ENCODE results near the gene NUDT14.

The NUDT14 gene

DNA sequence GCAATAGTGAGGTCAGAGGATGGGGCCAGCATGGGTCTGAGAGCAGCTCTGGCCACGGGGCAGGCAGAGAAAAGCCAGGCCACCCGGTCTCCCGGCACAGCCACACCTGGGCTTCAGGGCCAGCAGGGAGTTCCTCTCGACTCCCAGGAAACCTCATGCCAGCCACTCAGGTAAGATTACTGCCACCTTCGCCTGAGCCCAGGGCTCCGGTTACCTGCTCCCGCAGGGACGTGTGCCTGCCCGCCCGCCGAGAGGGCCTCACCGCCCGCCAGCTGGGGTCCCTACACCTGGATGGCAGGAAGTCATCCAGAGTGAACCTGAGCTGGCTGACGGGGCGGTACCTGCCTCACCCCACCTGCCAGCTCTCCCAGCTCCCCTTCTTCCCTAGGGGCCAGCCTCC lies 19.8 kb downstream of the NUDT14 start:
- Histone ChIP-seq H3K36me3 (ENCODE audit: insufficient read depth, low read length) (no peaks in the 10 kb centered on the region), H3K9ac (ENCODE audit: low read length) (no peak overlapping the region), H3K27me3 (ENCODE audit: control insufficient read depth in 1 of 2, insufficient read depth in 2 of 2, low read length in 2 of 2) (peaks cover 0 to 9% of the 10 kb centered on the region in 2 donors), H3K4me1 (ENCODE audit: insufficient read depth, low read length) (no peaks in the 10 kb centered on the region), H3K4me3 (ENCODE audit: low read depth in 1 of 2, low read length in 2 of 2) (no peak overlapping the region), H3K27ac (ENCODE audit: low read depth, low read length) (no peak overlapping the region), H3K9me3 (ENCODE audit: low read length) (no peaks in the 10 kb centered on the region)

DNA sequence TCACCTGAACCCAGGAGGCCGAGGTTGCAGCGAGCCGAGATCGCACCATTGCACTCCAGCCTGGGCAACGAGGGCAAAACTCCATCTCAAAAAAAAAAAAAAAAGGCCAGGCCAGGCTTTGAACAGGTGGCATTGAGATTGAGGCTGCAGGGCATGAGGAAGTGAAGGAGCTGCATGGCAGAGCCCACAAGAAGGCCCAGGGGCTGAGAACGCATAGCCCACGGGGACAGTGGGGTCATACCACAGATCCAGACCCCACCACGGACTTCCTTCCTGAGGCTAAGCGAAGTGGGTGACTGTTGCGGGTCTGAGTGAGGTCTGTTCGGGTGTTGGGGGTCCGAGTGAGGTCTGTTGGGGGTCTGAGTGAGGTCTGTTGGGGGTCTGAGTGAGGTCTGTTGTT lies 20.3 kb downstream of the NUDT14 start:
- Histone ChIP-seq H3K27ac (ENCODE audit: low read depth, low read length) (no peak overlapping the region), H3K4me1 (ENCODE audit: insufficient read depth, low read length) (no peaks in the 10 kb centered on the region), H3K27me3 (ENCODE audit: control insufficient read depth in 1 of 2, insufficient read depth in 2 of 2, low read length in 2 of 2) (peaks cover 0 to 3% of the 10 kb centered on the region in 2 donors), H3K9ac (ENCODE audit: low read length) (no peak overlapping the region), H3K4me3 (ENCODE audit: low read depth in 1 of 2, low read length in 2 of 2) (no peak overlapping the region), H3K9me3 (ENCODE audit: low read length) (no peaks in the 10 kb centered on the region), H3K36me3 (ENCODE audit: insufficient read depth, low read length) (no peaks in the 10 kb centered on the region)

GRCh38 chr14:105159344-105159743 lies 21.8 kb downstream of the NUDT14 start:
- Histone ChIP-seq H3K9ac (ENCODE audit: low read length) (no peak overlapping the region), H3K4me1 (ENCODE audit: insufficient read depth, low read length) (no peaks in the 10 kb centered on the region), H3K9me3 (ENCODE audit: low read length) (no peaks in the 10 kb centered on the region), H3K36me3 (ENCODE audit: insufficient read depth, low read length) (no peaks in the 10 kb centered on the region), H3K27ac (ENCODE audit: low read depth, low read length) (no peak overlapping the region), H3K4me3 (ENCODE audit: low read depth in 1 of 2, low read length in 2 of 2) (no peak overlapping the region), H3K27me3 (ENCODE audit: control insufficient read depth in 1 of 2, insufficient read depth in 2 of 2, low read length in 2 of 2) (no peaks in the 10 kb centered on the region)

GRCh38 chr14:105158794-105159193 lies 22.3 kb downstream of the NUDT14 start:
- H3K4me3 ChIP-seq (ENCODE audit: low read depth in 1 of 2, low read length in 2 of 2), result no peak overlapping the region
- no peaks in the 10 kb centered on the region for H3K4me1 ChIP-seq (ENCODE audit: insufficient read depth, low read length)
- H3K9me3 ChIP-seq (ENCODE audit: low read length), result no peaks in the 10 kb centered on the region
- no peak overlapping the region for H3K27ac ChIP-seq (ENCODE audit: low read depth, low read length)
- H3K9ac ChIP-seq (ENCODE audit: low read length), result no peak overlapping the region
- no peaks in the 10 kb centered on the region for H3K36me3 ChIP-seq (ENCODE audit: insufficient read depth, low read length)
- H3K27me3 ChIP-seq (ENCODE audit: control insufficient read depth in 1 of 2, insufficient read depth in 2 of 2, low read length in 2 of 2), result no peaks in the 10 kb centered on the region

GRCh38 chr14:105157872-105158271 lies 23.2 kb downstream of the NUDT14 start:
- Histone ChIP-seq H3K27me3 (ENCODE audit: control insufficient read depth in 1 of 2, insufficient read depth in 2 of 2, low read length in 2 of 2) (no peaks in the 10 kb centered on the region), H3K9ac (ENCODE audit: low read length) (no peak overlapping the region), H3K4me1 (ENCODE audit: insufficient read depth, low read length) (no peaks in the 10 kb centered on the region), H3K27ac (ENCODE audit: low read depth, low read length) (no peak overlapping the region), H3K36me3 (ENCODE audit: insufficient read depth, low read length) (no peaks in the 10 kb centered on the region), H3K4me3 (ENCODE audit: low read depth in 1 of 2, low read length in 2 of 2) (no peak overlapping the region), H3K9me3 (ENCODE audit: low read length) (no peaks in the 10 kb centered on the region)

DNA sequence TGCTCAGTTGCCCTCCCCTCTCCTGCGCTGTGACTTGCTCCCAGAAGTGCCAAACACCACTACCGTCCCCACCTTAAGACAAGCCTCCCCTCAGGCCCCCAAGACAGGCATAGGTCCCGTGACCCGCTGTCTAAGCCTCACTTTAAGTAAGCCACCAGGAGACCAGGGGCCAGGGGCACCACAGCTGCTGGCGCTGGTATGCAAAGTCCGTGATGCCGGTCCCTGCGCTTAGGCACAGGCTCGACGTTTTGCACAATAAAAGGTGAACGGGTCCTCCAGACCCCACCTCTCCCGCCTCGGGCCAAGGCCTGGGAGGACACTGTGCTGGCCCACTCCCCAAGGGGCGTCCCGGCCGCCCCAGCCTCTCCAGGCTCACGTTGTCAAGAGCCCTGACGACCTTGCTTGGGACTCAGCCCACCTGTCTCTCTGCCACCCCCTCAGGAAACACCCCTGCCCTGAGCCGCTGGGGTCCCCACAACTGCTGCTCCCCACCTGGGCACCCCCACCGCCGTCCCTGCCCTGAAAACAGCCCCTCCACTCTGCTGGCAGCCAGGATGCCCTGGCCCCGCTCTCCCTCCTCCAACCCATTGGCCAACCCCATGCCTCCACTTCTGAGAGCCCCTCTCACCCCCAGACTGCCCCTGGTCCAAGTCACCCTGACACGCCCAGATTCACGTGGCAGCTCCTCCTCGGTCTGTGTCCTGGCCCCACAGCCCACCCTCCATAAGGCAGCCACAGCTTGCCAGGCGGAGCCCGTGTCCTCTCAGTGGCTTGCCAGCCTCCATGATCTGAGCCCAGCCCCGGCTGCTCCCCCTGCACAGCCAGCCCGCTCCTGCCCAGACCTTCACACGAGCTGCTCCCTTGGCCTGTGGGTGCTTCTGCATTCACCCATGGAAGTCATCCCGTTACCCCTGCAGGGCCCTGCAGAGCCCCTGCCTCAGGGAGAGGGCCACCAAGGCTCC lies 24.4 kb downstream of the NUDT14 start:
- Histone ChIP-seq H3K4me1 (ENCODE audit: insufficient read depth, low read length) (no peaks in the 10 kb centered on the region), H3K9me3 (ENCODE audit: low read length) (no peaks in the 10 kb centered on the region), H3K4me3 (ENCODE audit: low read depth in 1 of 2, low read length in 2 of 2) (no peak overlapping the region), H3K27me3 (ENCODE audit: control insufficient read depth in 1 of 2, insufficient read depth in 2 of 2, low read length in 2 of 2) (no peaks in the 10 kb centered on the region), H3K9ac (ENCODE audit: low read length) (no peak overlapping the region), H3K36me3 (ENCODE audit: insufficient read depth, low read length) (no peaks in the 10 kb centered on the region), H3K27ac (ENCODE audit: low read depth, low read length) (no peak overlapping the region)

DNA sequence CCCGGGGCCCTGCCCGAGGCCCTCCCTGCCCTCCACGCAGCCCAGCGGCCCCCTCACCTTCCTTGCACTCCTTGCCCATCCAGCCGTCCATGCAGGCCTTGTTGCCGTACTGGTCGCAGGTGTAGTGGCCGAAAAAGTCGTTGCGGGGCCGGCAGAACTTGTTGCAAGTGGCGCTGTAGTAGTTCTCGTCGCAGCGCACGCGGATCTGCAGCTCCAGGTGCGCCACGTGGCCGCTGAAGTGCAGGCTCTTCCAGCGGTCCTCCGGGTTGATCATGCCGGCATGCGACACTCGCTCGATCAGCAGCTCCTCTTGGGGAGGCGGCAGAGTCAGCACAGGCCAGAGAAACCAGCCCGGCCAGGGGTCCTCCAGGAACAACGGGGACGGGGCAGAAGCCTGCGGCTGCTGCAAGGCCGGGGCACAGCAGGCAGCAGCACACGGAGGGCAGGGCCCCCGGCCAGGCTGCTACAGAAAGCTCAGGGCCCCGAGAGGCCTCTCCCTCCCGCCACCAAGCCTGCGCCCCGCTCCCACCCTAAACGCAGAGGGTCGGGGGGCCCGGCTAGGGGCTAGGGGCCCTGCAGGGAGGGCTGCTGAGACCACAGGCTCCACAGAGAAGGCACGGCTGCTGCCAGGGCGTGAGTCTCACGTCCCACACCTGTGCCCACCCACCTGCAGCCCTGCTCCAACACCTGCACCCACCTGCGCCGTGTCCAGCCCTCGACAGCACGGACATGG lies 25.3 kb downstream of the NUDT14 start:
- Histone ChIP-seq H3K27me3 (ENCODE audit: control insufficient read depth in 1 of 2, insufficient read depth in 2 of 2, low read length in 2 of 2) (no peaks in the 10 kb centered on the region), H3K4me3 (ENCODE audit: low read depth in 1 of 2, low read length in 2 of 2) (no peak overlapping the region), H3K9me3 (ENCODE audit: low read length) (no peaks in the 10 kb centered on the region), H3K9ac (ENCODE audit: low read length) (no peak overlapping the region), H3K4me1 (ENCODE audit: insufficient read depth, low read length) (no peaks in the 10 kb centered on the region), H3K27ac (ENCODE audit: low read depth, low read length) (no peak overlapping the region), H3K36me3 (ENCODE audit: insufficient read depth, low read length) (no peaks in the 10 kb centered on the region)

- Histone ChIP-seq H3K27ac (ENCODE audit: low read depth, low read length) (no peak overlapping the region), H3K9me3 (ENCODE audit: low read length) (no peaks in the 10 kb centered on the region), H3K4me3 (ENCODE audit: low read depth in 1 of 2, low read length in 2 of 2) (no peak overlapping the region), H3K9ac (ENCODE audit: low read length) (no peak overlapping the region), H3K4me1 (ENCODE audit: insufficient read depth, low read length) (no peaks in the 10 kb centered on the region), H3K36me3 (ENCODE audit: insufficient read depth, low read length) (no peaks in the 10 kb centered on the region), H3K27me3 (ENCODE audit: control insufficient read depth in 1 of 2, insufficient read depth in 2 of 2, low read length in 2 of 2) (no peaks in the 10 kb centered on the region)
Measured at GRCh38 chr14:105155071-105155651, 26.0 kb downstream of the NUDT14 start.

- Histone ChIP-seq H3K4me1 (ENCODE audit: insufficient read depth, low read length) (no peaks in the 10 kb centered on the region), H3K27ac (ENCODE audit: low read depth, low read length) (no peak overlapping the region), H3K27me3 (ENCODE audit: control insufficient read depth in 1 of 2, insufficient read depth in 2 of 2, low read length in 2 of 2) (no peaks in the 10 kb centered on the region), H3K36me3 (ENCODE audit: insufficient read depth, low read length) (no peaks in the 10 kb centered on the region), H3K9me3 (ENCODE audit: low read length) (no peaks in the 10 kb centered on the region), H3K4me3 (ENCODE audit: low read depth in 1 of 2, low read length in 2 of 2) (no peak overlapping the region), H3K9ac (ENCODE audit: low read length) (no peak overlapping the region)
Measured at GRCh38 chr14:105154476-105154871, 26.6 kb downstream of the NUDT14 start.

GRCh38 chr14:105153739-105154475 lies 27.2 kb downstream of the NUDT14 start:
- no peak overlapping the region for H3K9ac ChIP-seq (ENCODE audit: low read length)
- H3K27ac ChIP-seq (ENCODE audit: low read depth, low read length), result no peak overlapping the region
- H3K9me3 ChIP-seq (ENCODE audit: low read length), result no peaks in the 10 kb centered on the region
- H3K4me1 ChIP-seq (ENCODE audit: insufficient read depth, low read length), result no peaks in the 10 kb centered on the region
- H3K27me3 ChIP-seq (ENCODE audit: control insufficient read depth in 1 of 2, insufficient read depth in 2 of 2, low read length in 2 of 2), result no peaks in the 10 kb centered on the region
- no peaks in the 10 kb centered on the region for H3K36me3 ChIP-seq (ENCODE audit: insufficient read depth, low read length)
- no peak overlapping the region for H3K4me3 ChIP-seq (ENCODE audit: low read depth in 1 of 2, low read length in 2 of 2)

DNA sequence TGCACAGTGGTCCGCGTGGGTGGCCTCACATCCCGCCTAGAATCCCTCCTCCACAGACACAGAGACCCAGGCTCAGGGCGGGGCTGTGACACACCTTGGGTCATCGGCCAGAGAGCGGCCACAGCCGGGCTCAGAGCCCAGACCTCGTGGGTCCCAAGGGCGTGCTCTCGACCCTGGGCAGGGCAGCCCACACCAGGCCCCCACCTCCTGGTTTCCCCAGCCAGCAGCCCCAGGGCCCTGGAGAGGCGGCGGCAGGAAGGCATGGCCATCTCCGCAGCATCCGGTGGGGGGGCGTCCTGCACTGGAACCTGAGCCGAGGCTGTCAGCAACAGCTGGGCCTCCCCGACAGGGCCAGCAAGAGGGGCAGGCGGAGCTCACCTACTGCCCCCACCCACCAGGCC lies 27.8 kb downstream of the NUDT14 start:
- H3K36me3 ChIP-seq (ENCODE audit: insufficient read depth, low read length), result no peaks in the 10 kb centered on the region
- H3K27ac ChIP-seq (ENCODE audit: low read depth, low read length), result no peak overlapping the region
- H3K4me3 ChIP-seq (ENCODE audit: low read depth in 1 of 2, low read length in 2 of 2), result no peak overlapping the region
- H3K9ac ChIP-seq (ENCODE audit: low read length), result no peak overlapping the region
- H3K9me3 ChIP-seq (ENCODE audit: low read length), result no peaks in the 10 kb centered on the region
- H3K4me1 ChIP-seq (ENCODE audit: insufficient read depth, low read length), result no peaks in the 10 kb centered on the region
- H3K27me3 ChIP-seq (ENCODE audit: control insufficient read depth in 1 of 2, insufficient read depth in 2 of 2, low read length in 2 of 2), result no peaks in the 10 kb centered on the region
